ENCODE data around the gene USP13. TPM values are rescaled to one million over a fixed set of nuclear protein-coding genes. Genes with fewer than 3 reads are reported as not detected.

USP13 gene
- total RNA-seq, 1 donor, result 12.7 TPM

DNA sequence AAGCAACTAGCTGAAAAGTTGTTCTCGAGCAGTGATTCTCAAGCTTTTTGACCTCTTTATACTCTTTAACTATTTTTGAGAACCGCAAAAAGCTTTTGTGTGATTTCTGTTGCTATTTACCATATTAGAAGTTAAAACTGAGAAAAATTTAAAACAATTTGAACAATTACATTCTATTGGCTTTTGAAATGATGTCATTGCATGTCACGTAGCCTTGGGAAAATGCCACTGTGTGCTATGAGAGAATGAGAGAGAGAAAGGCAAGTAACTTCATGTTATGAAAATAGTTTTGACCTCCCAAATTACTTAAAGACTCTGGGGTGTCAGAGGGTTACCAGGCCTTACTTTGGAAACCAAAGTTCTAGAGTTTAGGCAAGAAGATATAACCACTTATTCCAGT, 8.0 kb downstream of the USP13 start:
- Histone ChIP-seq H3K36me3 (ENCODE audit: insufficient read depth, low read length) (no peaks in the 10 kb centered on the region), H3K4me2 (ENCODE audit: insufficient read depth, low read length) (no peak overlapping the region), H3K4me3 (ENCODE audit: insufficient read depth, low read length) (no peak overlapping the region), H3K27ac (ENCODE audit: low read depth, low read length) (no peak overlapping the region), H4K20me1 (ENCODE audit: insufficient read depth, low read length) (peaks cover 21% of the 10 kb centered on the region), H3K9me3 (ENCODE audit: low read depth, low read length) (no peaks in the 10 kb centered on the region), H3K27me3 (ENCODE audit: insufficient read depth, low read length) (no peaks in the 10 kb centered on the region), H3K79me2 (ENCODE audit: insufficient read depth, low read length) (peaks cover 95% of the 10 kb centered on the region), H3K4me1 (ENCODE audit: insufficient read depth, low read length) (no peaks in the 10 kb centered on the region), H2AFZ (ENCODE audit: low read length) (no peak overlapping the region)
- TF ChIP-seq, protein P1, sequence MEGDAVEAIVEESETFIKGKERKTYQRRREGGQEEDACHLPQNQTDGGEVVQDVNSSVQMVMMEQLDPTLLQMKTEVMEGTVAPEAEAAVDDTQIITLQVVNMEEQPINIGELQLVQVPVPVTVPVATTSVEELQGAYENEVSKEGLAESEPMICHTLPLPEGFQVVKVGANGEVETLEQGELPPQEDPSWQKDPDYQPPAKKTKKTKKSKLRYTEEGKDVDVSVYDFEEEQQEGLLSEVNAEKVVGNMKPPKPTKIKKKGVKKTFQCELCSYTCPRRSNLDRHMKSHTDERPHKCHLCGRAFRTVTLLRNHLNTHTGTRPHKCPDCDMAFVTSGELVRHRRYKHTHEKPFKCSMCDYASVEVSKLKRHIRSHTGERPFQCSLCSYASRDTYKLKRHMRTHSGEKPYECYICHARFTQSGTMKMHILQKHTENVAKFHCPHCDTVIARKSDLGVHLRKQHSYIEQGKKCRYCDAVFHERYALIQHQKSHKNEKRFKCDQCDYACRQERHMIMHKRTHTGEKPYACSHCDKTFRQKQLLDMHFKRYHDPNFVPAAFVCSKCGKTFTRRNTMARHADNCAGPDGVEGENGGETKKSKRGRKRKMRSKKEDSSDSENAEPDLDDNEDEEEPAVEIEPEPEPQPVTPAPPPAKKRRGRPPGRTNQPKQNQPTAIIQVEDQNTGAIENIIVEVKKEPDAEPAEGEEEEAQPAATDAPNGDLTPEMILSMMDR (IDR thresholded peaks at IDR 0.05; ENCODE audit: extremely low read depth, low read depth, low read length), result no peak
- DNase-seq (ENCODE audit: insufficient read length, low spot score, missing footprints), result no peak

DNA sequence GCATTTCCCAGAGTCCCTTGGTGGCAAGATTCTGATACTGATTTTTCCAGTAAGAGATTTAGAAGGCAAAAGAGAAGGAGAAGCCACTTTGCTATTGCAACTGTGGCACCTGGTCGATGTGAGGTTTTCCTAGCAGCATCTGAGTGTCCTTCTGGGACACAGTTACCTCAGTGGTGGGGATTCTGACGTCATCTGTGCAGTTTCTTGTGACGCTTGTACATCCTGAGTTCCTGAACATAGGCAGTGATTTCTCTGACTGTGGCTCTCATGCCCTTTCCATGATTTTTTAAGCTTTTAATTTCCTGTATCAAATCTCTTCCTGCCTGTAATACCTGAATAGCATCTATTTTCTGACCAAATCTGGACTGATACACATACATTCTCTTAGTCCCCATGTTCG, 8.9 kb downstream of the USP13 start:
- TF ChIP-seq, protein P1 (IDR thresholded peaks at IDR 0.05; ENCODE audit: extremely low read depth, low read depth, low read length), result no peak
- DNase-seq (ENCODE audit: insufficient read length, low spot score, missing footprints), result no peak
- no peak overlapping the region for H3K4me2 ChIP-seq (ENCODE audit: insufficient read depth, low read length)
- no peak overlapping the region for H2AFZ ChIP-seq (ENCODE audit: low read length)
- H4K20me1 ChIP-seq (ENCODE audit: insufficient read depth, low read length), result peaks cover 21% of the 10 kb centered on the region
- H3K4me3 ChIP-seq (ENCODE audit: insufficient read depth, low read length), result no peak overlapping the region
- H3K4me1 ChIP-seq (ENCODE audit: insufficient read depth, low read length), result no peaks in the 10 kb centered on the region
- H3K79me2 ChIP-seq (ENCODE audit: insufficient read depth, low read length), result peaks cover 95% of the 10 kb centered on the region
- no peaks in the 10 kb centered on the region for H3K9me3 ChIP-seq (ENCODE audit: low read depth, low read length)
- no peaks in the 10 kb centered on the region for H3K36me3 ChIP-seq (ENCODE audit: insufficient read depth, low read length)
- no peak overlapping the region for H3K27ac ChIP-seq (ENCODE audit: low read depth, low read length)
- no peaks in the 10 kb centered on the region for H3K27me3 ChIP-seq (ENCODE audit: insufficient read depth, low read length)

DNA sequence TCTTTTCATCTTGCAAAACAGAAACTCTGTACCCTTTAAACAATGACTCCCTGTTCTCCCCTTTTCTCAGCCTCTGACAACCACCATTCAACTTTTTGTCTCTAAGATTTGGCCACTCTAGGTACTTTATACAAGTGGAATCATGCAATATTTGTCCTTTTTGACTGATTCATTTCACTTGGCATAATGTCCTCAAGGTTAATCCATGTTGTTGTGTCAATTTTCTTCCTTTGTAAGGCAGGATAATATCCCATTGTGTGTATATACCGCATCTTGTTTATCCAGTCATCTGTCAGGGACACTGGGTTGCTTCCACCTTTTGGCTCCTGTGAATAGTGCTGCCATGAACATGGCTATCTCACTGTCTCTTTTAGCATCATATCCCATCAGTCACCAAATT, 10.3 kb downstream of the USP13 start:
- Histone ChIP-seq H3K4me1 (ENCODE audit: insufficient read depth, low read length) (no peaks in the 10 kb centered on the region), H3K4me2 (ENCODE audit: insufficient read depth, low read length) (no peak overlapping the region), H2AFZ (ENCODE audit: low read length) (no peak overlapping the region), H3K79me2 (ENCODE audit: insufficient read depth, low read length) (peaks cover 93% of the 10 kb centered on the region), H4K20me1 (ENCODE audit: insufficient read depth, low read length) (peaks cover 19% of the 10 kb centered on the region), H3K27ac (ENCODE audit: low read depth, low read length) (no peak overlapping the region), H3K9me3 (ENCODE audit: low read depth, low read length) (no peaks in the 10 kb centered on the region), H3K27me3 (ENCODE audit: insufficient read depth, low read length) (no peaks in the 10 kb centered on the region), H3K36me3 (ENCODE audit: insufficient read depth, low read length) (no peaks in the 10 kb centered on the region), H3K4me3 (ENCODE audit: insufficient read depth, low read length) (no peak overlapping the region)
- DNase-seq (ENCODE audit: insufficient read length, low spot score, missing footprints), result no peak
- TF ChIP-seq, protein P1 (IDR thresholded peaks at IDR 0.05; ENCODE audit: extremely low read depth, low read depth, low read length), result no peak

- no peaks in the 10 kb centered on the region for H3K4me1 ChIP-seq (ENCODE audit: insufficient read depth, low read length)
- H3K9me3 ChIP-seq (ENCODE audit: low read depth, low read length), result no peaks in the 10 kb centered on the region
- no peak overlapping the region for H3K4me3 ChIP-seq (ENCODE audit: insufficient read depth, low read length)
- no peak overlapping the region for H3K27ac ChIP-seq (ENCODE audit: low read depth, low read length)
- no peak overlapping the region for H2AFZ ChIP-seq (ENCODE audit: low read length)
- TF ChIP-seq, protein P1 (IDR thresholded peaks at IDR 0.05; ENCODE audit: extremely low read depth, low read depth, low read length), result no peak
- peak overlapping the region; percentile 13 for H3K4me2 ChIP-seq (ENCODE audit: insufficient read depth, low read length)
- peaks cover 8% of the 10 kb centered on the region for H4K20me1 ChIP-seq (ENCODE audit: insufficient read depth, low read length)
- no peaks in the 10 kb centered on the region for H3K27me3 ChIP-seq (ENCODE audit: insufficient read depth, low read length)
- no peaks in the 10 kb centered on the region for H3K36me3 ChIP-seq (ENCODE audit: insufficient read depth, low read length)
- DNase-seq (ENCODE audit: insufficient read length, low spot score, missing footprints), result no peak
- H3K79me2 ChIP-seq (ENCODE audit: insufficient read depth, low read length), result peaks cover 88% of the 10 kb centered on the region
Observed at GRCh38 chr3:179666030-179666429, 13.2 kb downstream of the USP13 start.
